Suprapubic skin (tissue), 4 donors: Measurements from ENCODE around the gene CALR3.

Experiments used
- EP300 ChIP-seq: sonication (generic); formaldehyde crosslinking; IDR thresholded peaks from one replicate; pipeline ENCODE4 v1.6.1; 2017; ENCODE audit warnings: antibody characterized with exemption
- POLR2AphosphoS5 ChIP-seq, 3 donors: sonication (generic); formaldehyde crosslinking; IDR thresholded peaks; one replicate each; pipeline ENCODE4 v1.6.1; 2017; ENCODE audit warnings: antibody characterized with exemption in 3 of 3
- TF ChIP-seq, protein P1 (sequence below), 2 donors: fragments of 200-600 bp in 1 of 2; fragments of 450-650 bp in 1 of 2; sonication (generic) in 1 of 2; IDR thresholded peaks; one replicate each; pipeline ENCODE4 v1.5.1; 2016 to 2019; ENCODE audit warnings: antibody characterized with exemption in 2 of 2, mild to moderate bottlenecking in 1 of 2, moderate library complexity in 1 of 2

DNA sequence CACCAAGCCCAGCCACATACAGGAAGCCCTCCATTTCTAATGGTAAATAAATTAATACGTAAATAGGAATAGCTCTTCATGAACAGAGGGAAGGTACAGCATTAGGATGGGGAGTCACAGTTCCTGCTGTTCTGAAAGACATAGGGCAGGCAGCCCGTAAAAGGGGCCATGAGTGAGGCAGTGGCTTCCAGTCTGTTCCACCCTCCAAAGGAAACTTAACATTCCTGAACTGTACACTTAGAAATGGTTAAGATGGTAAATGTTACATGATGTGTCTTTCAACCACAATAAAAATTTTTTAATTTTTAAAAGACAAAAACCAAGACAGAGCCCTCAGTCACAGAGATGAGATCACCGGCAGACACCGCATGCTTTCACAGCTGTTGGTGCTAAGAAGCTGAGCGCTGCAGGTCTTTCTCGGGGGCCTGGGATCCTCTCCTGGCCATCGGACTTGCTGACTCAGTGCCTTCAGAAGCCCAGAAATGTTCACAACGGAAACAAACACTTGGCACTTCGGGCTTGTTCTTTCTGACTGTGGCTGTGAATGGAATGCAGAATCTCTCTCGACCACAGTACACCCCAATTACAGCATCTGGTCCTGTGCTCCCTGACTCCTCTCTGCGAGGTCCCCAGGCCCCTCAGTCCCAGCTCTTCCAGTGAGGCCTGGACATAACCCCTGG is 60.6 kb downstream of the CALR3 start:
- TF ChIP-seq EP300 (no peak), POLR2AphosphoS5 (IDR thresholded peaks at IDR 0.05) (no peak)
- TF ChIP-seq, protein P1, sequence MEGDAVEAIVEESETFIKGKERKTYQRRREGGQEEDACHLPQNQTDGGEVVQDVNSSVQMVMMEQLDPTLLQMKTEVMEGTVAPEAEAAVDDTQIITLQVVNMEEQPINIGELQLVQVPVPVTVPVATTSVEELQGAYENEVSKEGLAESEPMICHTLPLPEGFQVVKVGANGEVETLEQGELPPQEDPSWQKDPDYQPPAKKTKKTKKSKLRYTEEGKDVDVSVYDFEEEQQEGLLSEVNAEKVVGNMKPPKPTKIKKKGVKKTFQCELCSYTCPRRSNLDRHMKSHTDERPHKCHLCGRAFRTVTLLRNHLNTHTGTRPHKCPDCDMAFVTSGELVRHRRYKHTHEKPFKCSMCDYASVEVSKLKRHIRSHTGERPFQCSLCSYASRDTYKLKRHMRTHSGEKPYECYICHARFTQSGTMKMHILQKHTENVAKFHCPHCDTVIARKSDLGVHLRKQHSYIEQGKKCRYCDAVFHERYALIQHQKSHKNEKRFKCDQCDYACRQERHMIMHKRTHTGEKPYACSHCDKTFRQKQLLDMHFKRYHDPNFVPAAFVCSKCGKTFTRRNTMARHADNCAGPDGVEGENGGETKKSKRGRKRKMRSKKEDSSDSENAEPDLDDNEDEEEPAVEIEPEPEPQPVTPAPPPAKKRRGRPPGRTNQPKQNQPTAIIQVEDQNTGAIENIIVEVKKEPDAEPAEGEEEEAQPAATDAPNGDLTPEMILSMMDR (IDR thresholded peaks at IDR 0.05) = no peak
